Stimulated activated CD8-positive, alpha-beta memory T cell treated with anti-CD3 and anti-CD28 coated beads, Interleukin-15, amount 100 ng/mL, for 48 hours (primary cell): ENCODE data around the gene SH3BGRL3.
"Not testable (repeated sequence)": the region's sequence is repeated elsewhere in the genome, so short reads cannot be mapped to it uniquely, and the experiment has no call there.

ENCODE experiments used
- DNase-seq, 2 donors: peaks; one replicate each; pipeline ENCODE4 v3.0.0-alpha.2; 2020; ENCODE audit warnings: low read depth in 2 of 2

SH3BGRL3 gene

GRCh38 chr1:26290882-26291261 lies 11.0 kb downstream of the SH3BGRL3 start:
- no peak for DNase-seq

- no peak for DNase-seq
Measured at GRCh38 chr1:26291433-26291832, 11.5 kb downstream of the SH3BGRL3 start.

- no peak for DNase-seq
Measured at GRCh38 chr1:26291939-26292338, 12.1 kb downstream of the SH3BGRL3 start.

GRCh38 chr1:26292735-26293134 lies 12.8 kb downstream of the SH3BGRL3 start:
- not testable (repeated sequence) for DNase-seq

GRCh38 chr1:26293911-26294463 lies 14.1 kb downstream of the SH3BGRL3 start:
- DNase-seq: no peak

- no peak for DNase-seq
Measured at GRCh38 chr1:26295194-26296138, 15.6 kb downstream of the SH3BGRL3 start.

- DNase-seq: no peak
Measured at GRCh38 chr1:26296340-26297056, 16.6 kb downstream of the SH3BGRL3 start.

- DNase-seq: no peak
Measured at GRCh38 chr1:26297057-26297790, 17.3 kb downstream of the SH3BGRL3 start.

GRCh38 chr1:26297791-26298124 lies 17.9 kb downstream of the SH3BGRL3 start:
- DNase-seq: no peak

GRCh38 chr1:26300578-26301275 lies 20.8 kb downstream of the SH3BGRL3 start:
- no peak for DNase-seq

- DNase-seq: no peak
Measured at GRCh38 chr1:26302733-26303405, 23.0 kb downstream of the SH3BGRL3 start.

GRCh38 chr1:26305667-26306289 lies 25.9 kb downstream of the SH3BGRL3 start:
- no peak for DNase-seq

- DNase-seq: peak; percentile 88
Measured at GRCh38 chr1:26306290-26307229, 26.7 kb downstream of the SH3BGRL3 start, which contains the start of gene UBXN11. TSS of gene UBXN11 (minus strand) at chr1:26306636. CDS start at chr1:26302883, 3,753 bp downstream.

- no peak for DNase-seq
Measured at GRCh38 chr1:26307363-26307781, 27.5 kb downstream of the SH3BGRL3 start.

- not testable (repeated sequence) for DNase-seq
Measured at GRCh38 chr1:26307966-26308899, 28.3 kb downstream of the SH3BGRL3 start.

GRCh38 chr1:26314501-26314900 lies 34.6 kb downstream of the SH3BGRL3 start:
- DNase-seq: no peak

- DNase-seq: no peak
Measured at GRCh38 chr1:26315874-26316850, 36.3 kb downstream of the SH3BGRL3 start.
